Uterus (tissue), 4 donors: ENCODE data around the gene ASCC3. TPM values are rescaled to one million over a fixed set of nuclear protein-coding genes. Genes with fewer than 3 reads are reported as not detected.

Experiments
- DNase-seq, 2 donors: peaks; one replicate each; pipeline ENCODE4 v3.0.0-alpha.2; 2019 to 2020
- H3K27ac ChIP-seq, 2 donors: fragments of 200-600 bp; sonication (generic); 1 replicate in 1 of 2; 2 replicates in 1 of 2; pipeline ENCODE4 v1.5.1; 2016 to 2018
- H3K27me3 ChIP-seq, 2 donors: fragments of 200-600 bp; sonication (generic); one replicate each; pipeline ENCODE4 v1.5.1; 2018 to 2019; ENCODE audit warnings: control low read depth in 1 of 2
- H3K36me3 ChIP-seq, 2 donors: fragments of 200-600 bp; sonication (generic); one replicate each; pipeline ENCODE4 v1.5.1; 2019; ENCODE audit warnings: control low read depth in 1 of 2
- H3K4me1 ChIP-seq, 2 donors: fragments of 200-600 bp; sonication (generic); one replicate each; pipeline ENCODE4 v1.5.1; 2018 to 2019; ENCODE audit warnings: control low read depth in 1 of 2
- H3K4me3 ChIP-seq, 2 donors: fragments of 200-600 bp; sonication (generic); 1 replicate in 1 of 2; 2 replicates in 1 of 2; pipeline ENCODE4 v1.5.1; 2018 to 2019; ENCODE audit warnings: mild to moderate bottlenecking in 1 of 2
- H3K9me3 ChIP-seq, 2 donors: fragments of 200-600 bp; sonication (generic); one replicate each; pipeline ENCODE4 v1.5.1; 2019; ENCODE audit warnings: control low read depth in 1 of 2
- POLR2A ChIP-seq, 2 donors: fragments of 450-650 bp; IDR thresholded peaks; one replicate each; pipeline ENCODE4 v1.6.1; 2016; ENCODE audit warnings: antibody characterized with exemption in 2 of 2, mild to moderate bottlenecking in 1 of 2, moderate library complexity in 1 of 2
- intact Hi-C: fragments of 100-400 bp; cut with DNase I; formaldehyde crosslinking; loops from one replicate; pipeline ENCODE4 v1.15.1; 2023; ENCODE audit warnings: low total_unique reads
- total RNA-seq, 4 donors: library from RNA; depleted of rRNA in 3 of 4; stranded (reverse); fragments of >200 nt in 3 of 4; gene quantifications; one replicate each; pipeline versions ENCODE4 v1.1.0 to v1.2.4, GENCODE V29; 2014 to 2023
- TF ChIP-seq, protein P1 (sequence below), 4 experiments: fragments of 200-600 bp in 2 of 4; fragments of 450-650 bp in 2 of 4; sonication (generic) in 2 of 4; IDR thresholded peaks; one replicate each; pipeline ENCODE4 v1.5.1; 2016 to 2019; ENCODE audit warnings: antibody characterized with exemption in 4 of 4, mild to moderate bottlenecking in 2 of 4, moderate library complexity in 1 of 4
- donor health status: DM: yes; HTN: yes; CAD: no.

Gene ASCC3
- total RNA-seq, 4 donors from 2014 or later = 14.3 to 92.4 (median 33.2) TPM

GRCh38 chr6:100730001-100730980, 150.8 kb downstream of the ASCC3 start:
- no peak for DNase-seq
- Histone ChIP-seq H3K27ac (no peak overlapping the region), H3K27me3 (no peaks in the 10 kb centered on the region), H3K9me3 (no peaks in the 10 kb centered on the region), H3K4me3 (no peak overlapping the region), H3K36me3 (no peaks in the 10 kb centered on the region), H3K4me1 (peaks cover 0 to 3% of the 10 kb centered on the region in 2 donors)
- intact Hi-C loops = no loop called here
- TF ChIP-seq, protein P1, sequence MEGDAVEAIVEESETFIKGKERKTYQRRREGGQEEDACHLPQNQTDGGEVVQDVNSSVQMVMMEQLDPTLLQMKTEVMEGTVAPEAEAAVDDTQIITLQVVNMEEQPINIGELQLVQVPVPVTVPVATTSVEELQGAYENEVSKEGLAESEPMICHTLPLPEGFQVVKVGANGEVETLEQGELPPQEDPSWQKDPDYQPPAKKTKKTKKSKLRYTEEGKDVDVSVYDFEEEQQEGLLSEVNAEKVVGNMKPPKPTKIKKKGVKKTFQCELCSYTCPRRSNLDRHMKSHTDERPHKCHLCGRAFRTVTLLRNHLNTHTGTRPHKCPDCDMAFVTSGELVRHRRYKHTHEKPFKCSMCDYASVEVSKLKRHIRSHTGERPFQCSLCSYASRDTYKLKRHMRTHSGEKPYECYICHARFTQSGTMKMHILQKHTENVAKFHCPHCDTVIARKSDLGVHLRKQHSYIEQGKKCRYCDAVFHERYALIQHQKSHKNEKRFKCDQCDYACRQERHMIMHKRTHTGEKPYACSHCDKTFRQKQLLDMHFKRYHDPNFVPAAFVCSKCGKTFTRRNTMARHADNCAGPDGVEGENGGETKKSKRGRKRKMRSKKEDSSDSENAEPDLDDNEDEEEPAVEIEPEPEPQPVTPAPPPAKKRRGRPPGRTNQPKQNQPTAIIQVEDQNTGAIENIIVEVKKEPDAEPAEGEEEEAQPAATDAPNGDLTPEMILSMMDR (IDR thresholded peaks at IDR 0.05) = no peak
- TF ChIP-seq POLR2A (IDR thresholded peaks at IDR 0.05) = no peak

DNA sequence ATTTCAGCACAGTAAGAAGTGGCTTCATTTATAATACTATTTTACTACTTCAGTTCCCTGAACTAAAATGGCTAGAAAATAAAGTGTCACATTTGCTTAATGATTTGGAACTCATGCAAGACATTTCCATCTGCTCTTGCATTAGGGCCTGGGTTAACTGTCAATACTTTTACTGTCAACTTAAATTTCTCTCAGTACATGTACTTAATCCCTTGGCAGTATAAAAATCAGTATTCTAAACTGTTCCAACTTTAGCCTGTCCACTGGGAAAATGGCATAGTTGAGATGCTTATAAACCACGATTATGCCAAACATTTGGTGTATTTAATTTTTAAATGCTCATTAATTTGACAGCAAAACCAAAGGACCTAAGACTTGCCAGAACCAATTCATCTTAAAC, 154.5 kb downstream of the ASCC3 start:
- intact Hi-C loops = no loop called here
- no peak for TF ChIP-seq POLR2A (IDR thresholded peaks at IDR 0.05)
- TF ChIP-seq, protein P1 (IDR thresholded peaks at IDR 0.05) = no peak

GRCh38 chr6:100724696-100725095, 156.4 kb downstream of the ASCC3 start:
- no peak overlapping the region for H3K4me3 ChIP-seq
- intact Hi-C loops = no loop called here
- H3K4me1 ChIP-seq = peaks cover 0 to 3% of the 10 kb centered on the region in 2 donors
- TF ChIP-seq, protein P1 (IDR thresholded peaks at IDR 0.05) = no peak
- no peak for TF ChIP-seq POLR2A (IDR thresholded peaks at IDR 0.05)
- no peaks in the 10 kb centered on the region for H3K27me3 ChIP-seq
- no peak overlapping the region for H3K27ac ChIP-seq
- DNase-seq = no peak
- H3K36me3 ChIP-seq = no peaks in the 10 kb centered on the region
- H3K9me3 ChIP-seq = no peaks in the 10 kb centered on the region

More for the DNA sequence above, 154.5 kb downstream of the ASCC3 start:
- H3K9me3 ChIP-seq = no peaks in the 10 kb centered on the region
- H3K4me1 ChIP-seq = peaks cover 0 to 3% of the 10 kb centered on the region in 2 donors
- no peak overlapping the region for H3K27ac ChIP-seq
- no peak overlapping the region for H3K4me3 ChIP-seq
- H3K36me3 ChIP-seq = no peaks in the 10 kb centered on the region
- no peaks in the 10 kb centered on the region for H3K27me3 ChIP-seq
- DNase-seq = no peak

DNA sequence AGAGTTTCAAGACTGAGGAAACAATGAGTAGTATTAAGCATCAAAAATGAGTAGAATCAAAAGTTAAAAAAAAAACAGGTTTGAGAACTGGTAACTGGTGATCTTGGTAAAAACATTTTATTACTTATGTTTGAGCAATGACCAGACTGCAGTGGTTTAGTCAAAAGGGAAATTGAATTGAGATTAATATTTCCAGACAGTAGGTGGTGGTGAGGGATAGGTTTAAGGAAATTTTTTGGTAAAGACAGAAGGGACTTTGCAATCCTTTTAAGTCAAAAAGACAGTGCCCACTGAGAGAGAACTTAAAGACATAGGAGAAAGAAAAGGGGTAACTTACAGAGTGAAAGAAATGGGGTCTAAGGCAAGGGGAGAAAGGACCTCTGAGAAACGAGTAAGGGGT, 156.9 kb downstream of the ASCC3 start:
- no peaks in the 10 kb centered on the region for H3K36me3 ChIP-seq
- no peak for DNase-seq
- peaks cover 0 to 3% of the 10 kb centered on the region in 2 donors for H3K4me1 ChIP-seq
- H3K4me3 ChIP-seq = no peak overlapping the region
- no peak overlapping the region for H3K27ac ChIP-seq
- no peaks in the 10 kb centered on the region for H3K27me3 ChIP-seq
- intact Hi-C loops = no loop called here
- no peak for TF ChIP-seq POLR2A (IDR thresholded peaks at IDR 0.05)
- TF ChIP-seq, protein P1 (IDR thresholded peaks at IDR 0.05) = no peak
- no peaks in the 10 kb centered on the region for H3K9me3 ChIP-seq

- no peaks in the 10 kb centered on the region for H3K27me3 ChIP-seq
- H3K4me3 ChIP-seq = no peak overlapping the region
- intact Hi-C loops = no loop called here
- H3K9me3 ChIP-seq = no peaks in the 10 kb centered on the region
- no peak for DNase-seq
- H3K27ac ChIP-seq = no peak overlapping the region
- no peak for TF ChIP-seq POLR2A (IDR thresholded peaks at IDR 0.05)
- TF ChIP-seq, protein P1 (IDR thresholded peaks at IDR 0.05) = no peak
- H3K36me3 ChIP-seq = no peaks in the 10 kb centered on the region
- H3K4me1 ChIP-seq = no peaks in the 10 kb centered on the region
Observed at GRCh38 chr6:100721256-100721655, 159.9 kb downstream of the ASCC3 start.
